ENCODE measurements around the gene DXO. TPM values are rescaled to one million over a fixed set of nuclear protein-coding genes. Genes with fewer than 3 reads are reported as not detected.

DXO gene
- total RNA-seq, 1 donor from 2014 or later: 29.4 TPM

GRCh38 chr6:31963921-31964320, 8.0 kb downstream of the DXO start:
- Mint-ChIP-seq H3K27me3 (no peaks in the 10 kb centered on the region), H3K9me3 (no peaks in the 10 kb centered on the region), H3K4me3 (no peak overlapping the region), H3K4me1 (peaks cover 18% of the 10 kb centered on the region), H3K27ac (no peak overlapping the region), H3K36me3 (ENCODE audit: low read depth) (peaks cover 91% of the 10 kb centered on the region)
- CTCF ChIA-PET: no interaction called here
- intact Hi-C loops (cut with micrococcal nuclease): no loop called here
- TF ChIP-seq CTCF (IDR thresholded peaks at IDR 0.05): no peak
- POLR2A ChIA-PET: interaction anchor here (1.1 kb wide), 1 partner anchor 66 kb away, joined by 3 read pairs; no protein-coding TSS in a partner anchor
- DNase-seq: no peak
- no peak for ATAC-seq (ENCODE audit: low read depth)

- POLR2A ChIA-PET: interaction anchor here (0.9 to 1.9 kb wide), 2 partner anchors 10 to 59 kb away, joined by 3 to 10 read pairs; partner anchors contain the start of genes DXO and ZBTB12
- Mint-ChIP-seq H3K4me3 (no peak overlapping the region), H3K9me3 (no peaks in the 10 kb centered on the region), H3K36me3 (ENCODE audit: low read depth) (peaks cover 81% of the 10 kb centered on the region), H3K4me1 (peaks cover 33% of the 10 kb centered on the region), H3K27ac (no peak overlapping the region), H3K27me3 (no peaks in the 10 kb centered on the region)
- CTCF ChIA-PET: no interaction called here
- ATAC-seq (ENCODE audit: low read depth) (no peak), DNase-seq (no peak)
- no peak for TF ChIP-seq CTCF (IDR thresholded peaks at IDR 0.05)
- intact Hi-C loops (cut with micrococcal nuclease): no loop called here
These were observed 10.3 kb downstream of the DXO start for GRCh38 chr6:31961616-31962015.

GRCh38 chr6:31958741-31959739, 12.9 kb downstream of the DXO start, which contains the start of the genes NELFE and SKIC2:
Gene NELFE (minus strand): TSS chr6:31958971. CDS start chr6:31958446, 525 bp downstream.
Gene SKIC2 (plus strand): TSS chr6:31959175. CDS start chr6:31959193, 18 bp downstream.
- intact Hi-C loops (cut with micrococcal nuclease): loop anchor here (1.0 to 2.0 kb wide), 6 partner anchors 13 to 338 kb away; partner anchors contain the start of genes DXO, EHMT2, FKBPL and PRRC2A
- DNase-seq (peak; percentile 96), ATAC-seq (ENCODE audit: low read depth) (peak; percentile 98)
- H3K27me3 Mint-ChIP-seq: no peaks in the 10 kb centered on the region
- ChIA-PET CTCF (interaction anchor here (1.2 to 1.7 kb wide), 3 partner anchors 13 to 412 kb away, joined by 4 to 5 read pairs (median 4); partner anchors contain the start of genes ATP6V1G2 and DXO), POLR2A (interaction anchor here (0.6 to 4.3 kb wide), 20 partner anchors 11 to 756 kb away, joined by 3 to 113 read pairs (median 5); partner anchors contain the start of genes ABHD16A, BAG6, DDX39B and DXO)
- H3K27ac Mint-ChIP-seq: peak within 1 kb of the TSS; percentile 94
- TF ChIP-seq CTCF (IDR thresholded peaks at IDR 0.05): no peak
- H3K36me3 Mint-ChIP-seq (ENCODE audit: low read depth): peaks cover 80% of the 10 kb centered on the region
- H3K4me1 Mint-ChIP-seq: peaks cover 33% of the 10 kb centered on the region
- H3K4me3 Mint-ChIP-seq: peak within 1 kb of the TSS; percentile 95
- no peaks in the 10 kb centered on the region for H3K9me3 Mint-ChIP-seq

- Mint-ChIP-seq H3K27me3 (no peaks in the 10 kb centered on the region), H3K4me3 (peak overlapping the region; percentile 95), H3K36me3 (ENCODE audit: low read depth) (peaks cover 80% of the 10 kb centered on the region), H3K27ac (peak overlapping the region; percentile 94), H3K9me3 (no peaks in the 10 kb centered on the region), H3K4me1 (peaks cover 33% of the 10 kb centered on the region)
- ChIA-PET CTCF (interaction anchor here (1.7 kb wide), 1 partner anchor 412 kb away, joined by 4 read pairs; the partner anchor contains the start of gene ATP6V1G2), POLR2A (interaction anchor here (0.6 to 4.3 kb wide), 16 partner anchors 12 to 1408 kb away, joined by 3 to 113 read pairs (median 5); partner anchors contain the start of genes ABHD16A, DXO, EHMT2 and GPSM3)
- no peak for ATAC-seq (ENCODE audit: low read depth)
- DNase-seq: no peak
- no peak for TF ChIP-seq CTCF (IDR thresholded peaks at IDR 0.05)
- intact Hi-C loops (cut with micrococcal nuclease): loop anchor here (2.0 kb wide), 3 partner anchors 62 to 338 kb away; partner anchors contain the start of genes EHMT2, FKBPL and PRRC2A
These were observed 13.6 kb downstream of the DXO start for GRCh38 chr6:31958412-31958740.

Data from activated B cell treated with CpG ODN at 0.5 μM for 24 hours (primary cell).